Measurements from ENCODE around the gene TANGO6. TPM values are rescaled to one million over a fixed set of nuclear protein-coding genes. Genes with fewer than 3 reads are reported as not detected.
"Not testable (repeated sequence)": the region's sequence is repeated elsewhere in the genome, so short reads cannot be mapped to it uniquely, and the experiment has no call there.

TANGO6 gene
- total RNA-seq, 1 donor from 2014 or later, result 35.5 TPM

DNA sequence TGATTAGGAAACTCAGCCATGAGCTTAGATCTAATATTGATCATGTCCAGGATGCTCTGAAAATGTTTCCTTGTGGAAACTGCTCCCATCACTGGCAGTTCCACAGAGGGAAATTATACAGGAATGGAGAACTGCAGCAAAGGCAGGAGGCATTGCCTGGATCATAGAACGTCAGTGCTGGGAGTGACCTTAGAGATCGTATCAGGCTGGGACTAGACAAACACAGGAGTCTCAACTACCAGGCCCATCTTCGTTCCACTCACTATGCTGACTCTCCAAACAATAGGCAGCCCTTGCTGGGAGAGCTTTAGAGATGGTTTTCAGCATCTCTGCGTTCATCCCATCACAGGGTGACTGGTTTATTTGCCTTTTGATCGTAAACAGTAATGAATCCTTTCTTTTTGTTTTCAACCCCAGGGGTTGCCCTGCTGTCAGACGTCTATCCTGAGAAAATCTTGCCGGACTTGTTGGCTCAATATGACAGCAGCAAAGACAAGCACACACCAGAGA, 130.3 kb downstream of the TANGO6 start:
- intact Hi-C loops (cut with micrococcal nuclease), result no loop called here
- H3K36me3 Mint-ChIP-seq (ENCODE audit: low read depth), result peaks cover 19% of the 10 kb centered on the region
- no peaks in the 10 kb centered on the region for H3K9me3 Mint-ChIP-seq
- H3K27ac Mint-ChIP-seq, result no peak overlapping the region
- DNase-seq (ENCODE audit: low spot score), result no peak
- no peaks in the 10 kb centered on the region for H3K27me3 Mint-ChIP-seq (ENCODE audit: insufficient read depth)
- H3K4me3 Mint-ChIP-seq, result no peak overlapping the region
- no peaks in the 10 kb centered on the region for H3K4me1 Mint-ChIP-seq (ENCODE audit: low read depth)

DNA sequence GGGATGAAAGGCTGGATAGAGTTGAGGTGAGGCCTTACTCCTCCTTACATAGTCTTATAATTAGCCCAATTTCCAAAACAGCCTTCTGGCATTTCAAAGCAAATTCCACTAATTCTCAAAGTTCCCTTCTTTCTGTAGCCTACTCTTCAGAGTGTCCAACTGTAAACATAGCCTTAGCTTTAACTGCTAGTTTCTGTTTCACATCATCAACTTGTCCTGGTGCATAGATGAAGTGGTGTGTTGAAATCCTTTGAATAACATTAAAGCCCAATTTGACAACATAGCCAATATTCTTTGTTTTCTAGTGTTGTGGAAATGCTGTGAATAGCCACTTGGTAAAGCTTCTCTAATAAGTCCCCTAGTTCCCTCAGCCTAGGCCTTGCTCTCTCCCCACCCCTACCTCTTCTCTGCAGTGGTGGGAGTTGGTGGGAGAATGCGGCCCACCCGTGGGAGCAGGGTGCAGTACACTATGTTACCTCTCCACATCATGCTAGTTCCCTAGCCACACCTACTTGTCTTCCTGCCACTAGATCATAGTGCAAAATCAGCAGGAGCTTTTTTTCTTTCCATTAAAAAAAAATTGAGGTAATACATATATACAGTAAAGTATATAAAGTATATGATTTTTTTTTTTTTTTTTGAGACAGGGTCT, 135.1 kb downstream of the TANGO6 start:
- DNase-seq (ENCODE audit: low spot score), result no peak
- peaks cover 24% of the 10 kb centered on the region for H3K36me3 Mint-ChIP-seq (ENCODE audit: low read depth)
- H3K27ac Mint-ChIP-seq, result no peak overlapping the region
- no peaks in the 10 kb centered on the region for H3K4me1 Mint-ChIP-seq (ENCODE audit: low read depth)
- no peak overlapping the region for H3K4me3 Mint-ChIP-seq
- H3K9me3 Mint-ChIP-seq, result no peaks in the 10 kb centered on the region
- H3K27me3 Mint-ChIP-seq (ENCODE audit: insufficient read depth), result no peaks in the 10 kb centered on the region
- intact Hi-C loops (cut with micrococcal nuclease), result no loop called here

DNA sequence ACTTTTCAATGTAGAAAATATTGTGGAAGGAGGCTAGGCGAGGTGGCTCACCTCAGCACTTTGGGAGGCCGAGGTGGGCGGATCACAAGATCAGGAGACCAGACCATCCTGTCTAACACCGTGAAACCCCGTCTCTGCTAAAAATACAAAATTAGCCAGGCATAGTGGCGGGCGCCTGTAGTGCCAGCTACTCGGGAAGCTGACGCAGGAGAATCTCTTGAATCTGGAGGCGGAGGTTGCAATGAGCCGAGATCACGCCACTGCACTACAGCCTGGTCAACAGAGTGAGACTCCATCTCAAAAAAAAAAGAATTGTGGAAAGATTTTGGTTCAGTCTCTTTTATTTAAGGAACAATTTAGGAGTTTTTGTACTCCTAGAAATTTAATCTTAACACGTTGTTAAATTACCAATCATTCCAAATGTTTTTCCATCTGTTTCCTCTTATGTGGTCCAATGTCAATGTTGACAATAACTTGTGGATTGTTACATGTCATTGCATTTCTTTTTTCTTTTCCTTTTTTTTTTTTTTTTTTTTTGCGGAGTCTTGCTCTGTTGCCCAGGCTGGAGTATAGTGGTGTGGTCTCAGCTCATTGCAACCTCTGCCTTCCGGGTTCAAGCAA, 137.5 kb downstream of the TANGO6 start:
- Mint-ChIP-seq H3K9me3 (no peaks in the 10 kb centered on the region), H3K36me3 (ENCODE audit: low read depth) (peaks cover 15% of the 10 kb centered on the region), H3K4me3 (no peak overlapping the region), H3K4me1 (ENCODE audit: low read depth) (no peaks in the 10 kb centered on the region), H3K27ac (no peak overlapping the region), H3K27me3 (ENCODE audit: insufficient read depth) (no peaks in the 10 kb centered on the region)
- DNase-seq (ENCODE audit: low spot score), result no peak
- intact Hi-C loops (cut with micrococcal nuclease), result no loop called here

GRCh38 chr16:68981971-68982370, 138.6 kb downstream of the TANGO6 start:
- H3K27ac Mint-ChIP-seq, result no peak overlapping the region
- H3K4me1 Mint-ChIP-seq (ENCODE audit: low read depth), result no peaks in the 10 kb centered on the region
- no peaks in the 10 kb centered on the region for H3K9me3 Mint-ChIP-seq
- H3K4me3 Mint-ChIP-seq, result no peak overlapping the region
- H3K27me3 Mint-ChIP-seq (ENCODE audit: insufficient read depth), result no peaks in the 10 kb centered on the region
- peaks cover 11% of the 10 kb centered on the region for H3K36me3 Mint-ChIP-seq (ENCODE audit: low read depth)
- intact Hi-C loops (cut with micrococcal nuclease), result no loop called here
- no peak for DNase-seq (ENCODE audit: low spot score)

DNA sequence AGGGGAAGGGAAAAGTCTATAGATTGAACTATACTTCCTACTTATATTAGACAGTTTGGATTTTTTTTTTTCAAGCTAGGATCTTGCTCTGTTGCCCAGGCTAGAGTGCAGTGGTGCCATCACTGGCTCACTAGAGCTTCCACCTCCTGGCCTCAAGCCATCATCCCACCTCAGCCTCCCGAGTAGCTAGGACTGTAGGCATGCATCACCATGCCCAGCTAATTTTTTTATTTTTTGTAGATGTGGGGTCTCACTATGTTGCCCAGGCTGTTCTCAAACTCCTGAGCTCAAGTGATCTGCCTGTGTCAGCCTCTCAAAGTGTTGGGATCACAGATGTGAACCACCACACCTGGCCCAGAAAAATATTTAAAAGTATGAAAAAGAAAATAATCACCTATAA, 141.1 kb downstream of the TANGO6 start:
- Mint-ChIP-seq H3K4me3 (no peak overlapping the region), H3K9me3 (no peaks in the 10 kb centered on the region), H3K36me3 (ENCODE audit: low read depth) (peaks cover 5% of the 10 kb centered on the region), H3K4me1 (ENCODE audit: low read depth) (no peaks in the 10 kb centered on the region), H3K27ac (no peak overlapping the region), H3K27me3 (ENCODE audit: insufficient read depth) (no peaks in the 10 kb centered on the region)
- no peak for DNase-seq (ENCODE audit: low spot score)
- intact Hi-C loops (cut with micrococcal nuclease), result no loop called here

DNA sequence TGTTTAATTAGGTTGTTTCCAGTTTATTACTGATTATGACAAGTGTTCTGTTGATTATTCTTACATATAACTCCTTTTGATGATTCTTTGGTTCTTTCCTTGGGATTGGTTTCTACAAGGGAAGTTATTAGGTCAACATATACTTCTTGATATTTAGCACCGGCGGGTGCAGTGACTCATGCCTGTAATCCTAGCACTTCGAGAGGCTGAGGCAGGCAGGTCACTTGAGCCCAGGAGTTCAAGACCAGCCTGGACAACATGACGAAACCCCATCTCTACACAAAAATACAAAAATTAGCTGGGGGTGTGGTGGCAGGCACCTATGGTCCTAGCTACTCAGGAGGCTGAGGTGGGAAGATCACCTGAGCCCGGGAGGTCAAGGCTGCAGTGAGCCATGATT, 141.9 kb downstream of the TANGO6 start:
- H3K9me3 Mint-ChIP-seq, result no peaks in the 10 kb centered on the region
- no peaks in the 10 kb centered on the region for H3K4me1 Mint-ChIP-seq (ENCODE audit: low read depth)
- no peak for DNase-seq (ENCODE audit: low spot score)
- intact Hi-C loops (cut with micrococcal nuclease), result no loop called here
- H3K36me3 Mint-ChIP-seq (ENCODE audit: low read depth), result peaks cover 4% of the 10 kb centered on the region
- no peak overlapping the region for H3K4me3 Mint-ChIP-seq
- H3K27ac Mint-ChIP-seq, result no peak overlapping the region
- no peaks in the 10 kb centered on the region for H3K27me3 Mint-ChIP-seq (ENCODE audit: insufficient read depth)

DNA sequence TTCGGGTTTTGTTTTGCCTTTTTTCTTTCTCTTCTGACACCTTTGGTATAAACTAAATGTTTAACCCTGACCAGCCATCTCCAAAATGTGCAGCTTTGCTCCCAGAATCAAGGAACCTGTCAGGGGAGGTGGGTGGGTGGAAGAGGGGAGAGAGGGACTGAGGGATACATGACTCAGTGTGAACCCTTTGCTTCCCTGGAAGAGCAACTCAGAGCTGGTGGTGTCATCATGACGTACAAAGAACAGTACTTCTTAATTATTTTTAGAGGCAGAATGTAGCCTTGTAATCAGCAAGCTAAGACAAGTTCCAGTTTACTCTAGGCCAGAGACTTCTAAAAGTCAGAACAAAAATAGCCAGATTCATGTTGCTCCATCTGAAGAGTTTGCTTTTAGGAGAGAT, 142.5 kb downstream of the TANGO6 start:
- no peaks in the 10 kb centered on the region for H3K27me3 Mint-ChIP-seq (ENCODE audit: insufficient read depth)
- H3K9me3 Mint-ChIP-seq, result no peaks in the 10 kb centered on the region

GRCh38 chr16:68987734-68988457, 144.6 kb downstream of the TANGO6 start:
- intact Hi-C loops (cut with micrococcal nuclease), result no loop called here
- Mint-ChIP-seq H3K4me3 (no peak overlapping the region), H3K36me3 (ENCODE audit: low read depth) (peaks cover 4% of the 10 kb centered on the region), H3K4me1 (ENCODE audit: low read depth) (no peaks in the 10 kb centered on the region), H3K27ac (no peak overlapping the region), H3K27me3 (ENCODE audit: insufficient read depth) (peaks cover 2% of the 10 kb centered on the region), H3K9me3 (no peaks in the 10 kb centered on the region)
- no peak for DNase-seq (ENCODE audit: low spot score)

More for the DNA sequence above, 142.5 kb downstream of the TANGO6 start:
- Mint-ChIP-seq H3K36me3 (ENCODE audit: low read depth) (peaks cover 4% of the 10 kb centered on the region), H3K27ac (no peak overlapping the region), H3K4me3 (no peak overlapping the region), H3K4me1 (ENCODE audit: low read depth) (no peaks in the 10 kb centered on the region)
- no peak for DNase-seq (ENCODE audit: low spot score)
- intact Hi-C loops (cut with micrococcal nuclease), result no loop called here

DNA sequence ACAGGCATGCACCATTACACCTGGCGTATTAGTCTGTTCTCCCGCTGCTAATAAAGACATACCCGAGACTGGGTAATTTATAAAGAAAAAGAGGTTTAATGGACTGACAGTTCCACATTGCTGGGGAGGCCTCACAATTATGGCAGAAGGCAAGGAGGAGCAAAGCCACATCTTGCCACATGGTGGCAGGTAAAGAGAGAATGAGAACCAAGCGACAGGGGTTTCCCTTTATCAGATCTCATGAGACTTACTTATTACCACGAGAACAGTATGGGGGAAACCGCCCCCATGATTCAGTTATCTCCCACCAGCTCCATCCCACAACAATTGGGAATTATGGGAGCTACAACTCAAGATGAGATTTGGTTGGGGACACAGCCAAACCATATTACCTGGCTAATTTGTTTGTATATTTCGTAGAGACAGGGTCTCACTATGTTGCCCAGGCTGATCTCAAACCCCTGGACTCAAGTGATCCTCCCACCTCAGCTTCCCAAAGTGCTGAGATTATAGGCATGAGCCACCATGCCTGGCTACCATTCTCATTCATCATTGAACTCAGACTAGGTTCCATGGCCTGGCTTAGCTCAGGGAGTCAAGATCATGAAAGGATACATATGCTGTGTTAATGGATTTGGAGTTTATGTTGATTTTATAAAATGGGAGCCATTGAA, 147.0 kb downstream of the TANGO6 start:
- not testable (repeated sequence) for H3K4me3 Mint-ChIP-seq; DNase-seq (ENCODE audit: low spot score)
- intact Hi-C loops (cut with micrococcal nuclease), result loop anchor here (10.0 kb wide), 1 partner anchor 114 kb away; the partner anchor contains the start of gene HAS3

DNA sequence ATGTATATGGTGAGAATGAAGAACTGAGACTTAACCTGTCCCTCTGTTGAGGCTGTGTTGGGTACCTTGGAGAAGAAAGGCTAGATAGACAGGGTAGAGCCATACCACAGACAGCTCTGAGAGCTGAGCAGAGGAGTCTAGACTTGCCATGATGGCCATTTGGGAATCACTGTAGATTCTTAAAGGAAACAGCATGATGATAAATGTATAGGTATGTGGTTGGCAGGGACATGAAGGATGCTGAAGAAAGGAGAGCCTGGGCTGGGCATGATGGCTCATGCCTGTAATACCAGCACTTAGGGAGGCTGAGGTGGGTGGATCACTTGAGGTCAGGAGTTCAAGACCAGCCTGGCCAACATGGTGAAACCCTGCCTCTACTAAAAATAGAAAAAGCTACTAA, 147.7 kb downstream of the TANGO6 start:
- intact Hi-C loops (cut with micrococcal nuclease), result loop anchor here (10.0 kb wide), 1 partner anchor 114 kb away; the partner anchor contains the start of gene HAS3
- no peak overlapping the region for H3K27ac Mint-ChIP-seq
- peaks cover 2% of the 10 kb centered on the region for H3K27me3 Mint-ChIP-seq (ENCODE audit: insufficient read depth)
- no peaks in the 10 kb centered on the region for H3K4me1 Mint-ChIP-seq (ENCODE audit: low read depth)
- H3K4me3 Mint-ChIP-seq, result no peak overlapping the region
- no peaks in the 10 kb centered on the region for H3K9me3 Mint-ChIP-seq
- peaks cover 2% of the 10 kb centered on the region for H3K36me3 Mint-ChIP-seq (ENCODE audit: low read depth)
- no peak for DNase-seq (ENCODE audit: low spot score)

More for the DNA sequence above, 147.0 kb downstream of the TANGO6 start:
- not testable (repeated sequence) for H3K4me1 Mint-ChIP-seq (ENCODE audit: low read depth); H3K27me3 Mint-ChIP-seq (ENCODE audit: insufficient read depth); H3K27ac Mint-ChIP-seq; H3K9me3 Mint-ChIP-seq; H3K36me3 Mint-ChIP-seq (ENCODE audit: low read depth)

DNA sequence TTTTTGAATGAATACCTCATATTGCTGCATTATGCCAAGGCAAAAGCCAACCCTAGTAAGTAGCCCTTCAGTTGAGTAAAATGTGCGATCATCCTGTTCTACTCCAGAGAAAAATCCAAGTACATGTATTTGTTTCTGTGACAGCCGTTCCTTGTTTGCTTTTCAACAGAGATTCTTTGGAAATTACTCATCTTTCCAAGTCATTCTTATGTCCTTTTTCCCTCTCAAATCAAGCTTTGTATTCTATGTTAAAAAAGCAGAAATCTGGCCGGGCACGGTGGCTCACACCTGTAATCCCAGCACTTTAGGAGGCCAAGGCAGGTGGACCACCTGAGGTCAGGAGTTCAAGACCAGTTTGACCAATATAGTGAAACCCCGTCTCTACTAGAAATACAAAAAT, 149.2 kb downstream of the TANGO6 start:
- no peak for DNase-seq (ENCODE audit: low spot score)
- intact Hi-C loops (cut with micrococcal nuclease), result loop anchor here (2.0 to 10.0 kb wide), 2 partner anchors 16 to 112 kb away; partner anchors contain the start of gene HAS3
- no peaks in the 10 kb centered on the region for H3K4me1 Mint-ChIP-seq (ENCODE audit: low read depth)
- H3K9me3 Mint-ChIP-seq, result no peaks in the 10 kb centered on the region
- no peak overlapping the region for H3K4me3 Mint-ChIP-seq
- H3K27me3 Mint-ChIP-seq (ENCODE audit: insufficient read depth), result peaks cover 2% of the 10 kb centered on the region
- H3K27ac Mint-ChIP-seq, result no peak overlapping the region
- H3K36me3 Mint-ChIP-seq (ENCODE audit: low read depth), result peaks cover 2% of the 10 kb centered on the region

GRCh38 chr16:68993456-68993855, 150.1 kb downstream of the TANGO6 start:
- intact Hi-C loops (cut with micrococcal nuclease), result loop anchor here (2.0 to 10.0 kb wide), 2 partner anchors 17 to 111 kb away; partner anchors contain the start of gene HAS3
- Mint-ChIP-seq H3K27me3 (ENCODE audit: insufficient read depth) (peaks cover 2% of the 10 kb centered on the region), H3K4me1 (ENCODE audit: low read depth) (no peaks in the 10 kb centered on the region), H3K27ac (no peak overlapping the region), H3K4me3 (no peak overlapping the region), H3K9me3 (no peaks in the 10 kb centered on the region), H3K36me3 (ENCODE audit: low read depth) (peaks cover 4% of the 10 kb centered on the region)
- DNase-seq (ENCODE audit: low spot score), result no peak

Measured in activated T-helper 1 cell treated with anti-CD3 and anti-CD28 coated beads, Interleukin-12 subunit alpha, Interleukin-12 subunit beta, Interleukin-2, Interleukin-4 antibody, amounts not matched to agents 30 ng/mL and 10 ng/mL and 1 ng/mL, durations not matched to agents 14 hours and 24 hours and 36 hours (primary cell).